OCI-LY3 (cell line): ENCODE results near the gene ADCY9.

Experiments
- EZH2phosphoT487 ChIP-seq: fragments of 200-600 bp; shearing (Covaris generic); IDR thresholded peaks from 2 replicates; pipeline ENCODE4 v1.6.1; 2018; ENCODE audit warnings: antibody characterized with exemption, mixed run types, low read depth
- TF ChIP-seq, protein P1 (sequence below): fragments of 200-600, 300-600 bp; sonication (generic); IDR thresholded peaks from 2 replicates; pipeline ENCODE4 v1.5.1; 2014; ENCODE audit warnings: antibody characterized with exemption, low read length, low read depth

DNA sequence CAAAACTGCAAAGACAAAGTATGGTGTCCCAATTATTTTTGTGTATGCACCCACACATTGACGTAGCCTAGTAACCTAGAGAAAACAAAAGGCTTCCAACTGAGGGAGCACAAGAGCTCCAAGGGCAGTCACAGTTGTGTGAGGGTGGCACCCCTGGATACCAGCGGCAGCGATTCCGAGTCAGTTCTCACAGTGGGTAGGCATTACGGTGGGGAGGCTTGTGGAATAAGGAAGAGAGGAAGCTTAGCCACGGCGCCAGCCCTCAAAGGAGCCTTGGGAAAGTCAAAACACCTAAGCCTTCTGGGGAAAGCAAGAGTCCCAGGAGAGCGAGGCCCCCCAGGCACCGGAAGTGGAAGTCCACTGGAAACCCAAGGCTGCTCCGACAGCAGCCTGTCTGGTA is 31.0 kb upstream of the ADCY9 start:
- TF ChIP-seq, protein P1, sequence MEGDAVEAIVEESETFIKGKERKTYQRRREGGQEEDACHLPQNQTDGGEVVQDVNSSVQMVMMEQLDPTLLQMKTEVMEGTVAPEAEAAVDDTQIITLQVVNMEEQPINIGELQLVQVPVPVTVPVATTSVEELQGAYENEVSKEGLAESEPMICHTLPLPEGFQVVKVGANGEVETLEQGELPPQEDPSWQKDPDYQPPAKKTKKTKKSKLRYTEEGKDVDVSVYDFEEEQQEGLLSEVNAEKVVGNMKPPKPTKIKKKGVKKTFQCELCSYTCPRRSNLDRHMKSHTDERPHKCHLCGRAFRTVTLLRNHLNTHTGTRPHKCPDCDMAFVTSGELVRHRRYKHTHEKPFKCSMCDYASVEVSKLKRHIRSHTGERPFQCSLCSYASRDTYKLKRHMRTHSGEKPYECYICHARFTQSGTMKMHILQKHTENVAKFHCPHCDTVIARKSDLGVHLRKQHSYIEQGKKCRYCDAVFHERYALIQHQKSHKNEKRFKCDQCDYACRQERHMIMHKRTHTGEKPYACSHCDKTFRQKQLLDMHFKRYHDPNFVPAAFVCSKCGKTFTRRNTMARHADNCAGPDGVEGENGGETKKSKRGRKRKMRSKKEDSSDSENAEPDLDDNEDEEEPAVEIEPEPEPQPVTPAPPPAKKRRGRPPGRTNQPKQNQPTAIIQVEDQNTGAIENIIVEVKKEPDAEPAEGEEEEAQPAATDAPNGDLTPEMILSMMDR, result no peak
- TF ChIP-seq EZH2phosphoT487, result no peak
